Measurements from ENCODE around the gene UNK. TPM values are rescaled to one million over a fixed set of nuclear protein-coding genes. Genes with fewer than 3 reads are reported as not detected.

UNK gene
- total RNA-seq, 1 experiment from 2014 or later: 35.4 TPM

- TF ChIP-seq CDX4 (CRISPR knock-in tag; IDR thresholded peaks at IDR 0.05; ENCODE audit: borderline replicate concordance): no peak
These were observed 60.6 kb downstream of the UNK start (continued) for GRCh38 chr17:75845058-75845711.

DNA sequence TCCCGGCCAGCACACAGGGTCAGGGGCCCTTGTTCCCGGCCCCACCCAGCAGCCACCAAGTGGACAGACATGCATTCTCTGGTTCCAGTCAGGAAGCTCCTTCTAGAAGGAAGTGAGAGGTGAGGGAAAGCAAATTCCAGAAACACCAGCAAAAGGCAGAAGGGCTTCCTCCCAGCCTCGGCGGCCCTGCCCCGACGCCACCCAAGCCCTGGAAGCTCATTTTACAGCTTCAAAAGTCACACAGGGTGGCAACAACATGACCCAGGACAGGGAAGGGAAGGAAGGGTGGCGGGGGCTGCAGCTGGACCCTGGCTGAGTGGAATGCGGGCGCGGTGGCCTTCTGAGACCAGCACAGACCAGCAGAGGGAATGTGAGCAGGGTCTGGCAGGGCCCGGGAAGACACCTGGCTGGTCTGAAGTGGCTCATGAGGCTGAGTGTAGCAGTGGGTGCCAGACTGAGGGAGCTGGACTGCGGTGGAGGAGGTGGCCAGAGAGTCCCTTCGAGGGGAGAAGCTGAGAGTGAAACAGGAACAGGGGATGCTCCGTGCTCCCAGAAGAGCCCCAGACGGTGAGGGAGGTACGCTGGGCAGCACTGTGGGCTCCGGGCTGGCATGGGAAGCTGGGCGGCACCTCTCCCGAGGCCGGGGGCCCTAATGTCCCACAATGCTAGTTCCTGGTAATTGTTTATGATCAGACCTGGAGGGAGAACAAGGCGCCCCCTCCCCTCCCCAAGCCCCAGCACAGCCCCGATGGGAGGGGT lies 61.5 kb downstream of the UNK start:
- no peak for TF ChIP-seq RELA (CRISPR knock-in tag; IDR thresholded peaks at IDR 0.05; ENCODE audit: borderline replicate concordance)
- TF ChIP-seq ZNF219 (CRISPR knock-in tag; IDR thresholded peaks at IDR 0.05; ENCODE audit: borderline replicate concordance): no peak
- no peak for TF ChIP-seq MXD4 (CRISPR knock-in tag; IDR thresholded peaks at IDR 0.05; ENCODE audit: borderline replicate concordance)
- TF ChIP-seq OVOL2 (CRISPR knock-in tag; IDR thresholded peaks at IDR 0.05; ENCODE audit: borderline replicate concordance): no peak
- no peak for TF ChIP-seq JAZF1 (CRISPR knock-in tag; IDR thresholded peaks at IDR 0.05)
- no peak for TF ChIP-seq ZNF317 (CRISPR knock-in tag; IDR thresholded peaks at IDR 0.05; ENCODE audit: borderline replicate concordance, low read depth)
- TF ChIP-seq SP1 (CRISPR knock-in tag; conservative IDR thresholded peaks at IDR 0.05): no peak
- Mint-ChIP-seq H3K36me3 (peaks cover 27% of the 10 kb centered on the region), H3K4me1 (peaks cover 21% of the 10 kb centered on the region), H3K27me3 (ENCODE audit: low read depth) (no peaks in the 10 kb centered on the region), H3K9me3 (no peaks in the 10 kb centered on the region), H3K27ac (peak overlapping the region; percentile 90), H3K4me3 (no peak overlapping the region)
- ChIA-PET CTCF (interaction anchor here (0.6 to 8.8 kb wide), 22 partner anchors 9 to 434 kb away, joined by 3 to 180 read pairs (median 6); partner anchors contain the start of genes ACOX1, GALK1, SMIM5 and TEN1), POLR2A (interaction anchor here (2.7 kb wide), 1 partner anchor 9 kb away, joined by 12 read pairs; the partner anchor contains the start of gene WBP2)
- ATAC-seq: no peak
- DNase-seq (ENCODE audit: low spot score): no peak

GRCh38 chr17:75846692-75847613 lies 62.3 kb downstream of the UNK start:
- ATAC-seq: no peak
- H3K4me1 Mint-ChIP-seq: peaks cover 21% of the 10 kb centered on the region
- H3K27me3 Mint-ChIP-seq (ENCODE audit: low read depth): no peaks in the 10 kb centered on the region
- H3K9me3 Mint-ChIP-seq: no peaks in the 10 kb centered on the region
- no peak overlapping the region for H3K27ac Mint-ChIP-seq
- POLR2A ChIA-PET: interaction anchor here (2.7 kb wide), 1 partner anchor 8 kb away, joined by 12 read pairs; the partner anchor contains the start of gene WBP2
- H3K36me3 Mint-ChIP-seq: peaks cover 32% of the 10 kb centered on the region
- DNase-seq (ENCODE audit: low spot score): no peak
- TF ChIP-seq RELA (CRISPR knock-in tag; IDR thresholded peaks at IDR 0.05; ENCODE audit: borderline replicate concordance): no peak
- TF ChIP-seq TCF7 (CRISPR knock-in tag; IDR thresholded peaks at IDR 0.05; ENCODE audit: low read depth): no peak
- TF ChIP-seq GABPB1 (CRISPR knock-in tag; IDR thresholded peaks at IDR 0.05): peak; percentile 72
- TF ChIP-seq ZSCAN18 (CRISPR knock-in tag; IDR thresholded peaks at IDR 0.05): no peak
- TF ChIP-seq, protein P1, sequence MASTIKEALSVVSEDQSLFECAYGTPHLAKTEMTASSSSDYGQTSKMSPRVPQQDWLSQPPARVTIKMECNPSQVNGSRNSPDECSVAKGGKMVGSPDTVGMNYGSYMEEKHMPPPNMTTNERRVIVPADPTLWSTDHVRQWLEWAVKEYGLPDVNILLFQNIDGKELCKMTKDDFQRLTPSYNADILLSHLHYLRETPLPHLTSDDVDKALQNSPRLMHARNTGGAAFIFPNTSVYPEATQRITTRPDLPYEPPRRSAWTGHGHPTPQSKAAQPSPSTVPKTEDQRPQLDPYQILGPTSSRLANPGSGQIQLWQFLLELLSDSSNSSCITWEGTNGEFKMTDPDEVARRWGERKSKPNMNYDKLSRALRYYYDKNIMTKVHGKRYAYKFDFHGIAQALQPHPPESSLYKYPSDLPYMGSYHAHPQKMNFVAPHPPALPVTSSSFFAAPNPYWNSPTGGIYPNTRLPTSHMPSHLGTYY (CRISPR knock-in tag; IDR thresholded peaks at IDR 0.05): no peak
- TF ChIP-seq PREB (CRISPR knock-in tag; IDR thresholded peaks at IDR 0.05; ENCODE audit: borderline replicate concordance): peak; percentile 49; the same call in 1 of the 2 replicates
- no peak overlapping the region for H3K4me3 Mint-ChIP-seq
- CTCF ChIA-PET: interaction anchor here (0.6 to 8.8 kb wide), 11 partner anchors 8 to 132 kb away, joined by 3 to 180 read pairs (median 10); partner anchors contain the start of genes ACOX1, GALK1, MRPL38 and TEN1

All from WTC11 (cell line).